Natural killer cell treated with Interleukin-12 subunit alpha and Interleukin-12 subunit beta and Interleukin-15 and Interleukin-18, amount 100 ng/mL, for 72 hours (primary cell): Measurements from ENCODE around the gene ADAMTS17. TPM values are rescaled to one million over a fixed set of nuclear protein-coding genes. Genes with fewer than 3 reads are reported as not detected.
A peak's percentile ranks its signal among the peaks of the same experiment; 100 is the strongest.

Experiments used
- ATAC-seq, 2 donors: fragments of 150-1000 bp; cut with Tn5 transposase in 1 of 2; sonication (Bioruptor Pico), chemical (Tn5 transposase) in 1 of 2; 2 replicates each; pipeline ENCODE4 v1.10.0; 2021
- DNase-seq: peaks from one replicate; pipeline ENCODE4 v3.0.0; 2022; ENCODE audit warnings: low spot score
- H3K27ac Mint-ChIP-seq, 2 donors: 1 replicate in 1 of 2; 2 replicates in 1 of 2; pipeline ENCODE4 v1.8.0; 2022; ENCODE audit warnings: mixed read lengths in 2 of 2, mild to moderate bottlenecking in 1 of 2, moderate library complexity in 1 of 2
- H3K27me3 Mint-ChIP-seq, 2 donors: 1 replicate in 1 of 2; 2 replicates in 1 of 2; pipeline ENCODE4 v1.8.0; 2022; ENCODE audit warnings: mixed read lengths in 2 of 2
- H3K36me3 Mint-ChIP-seq: one replicate; pipeline ENCODE4 v1.8.0; 2022; ENCODE audit warnings: mixed read lengths
- H3K4me1 Mint-ChIP-seq, 2 donors: 1 replicate in 1 of 2; 2 replicates in 1 of 2; pipeline ENCODE4 v1.8.0; 2022; ENCODE audit warnings: low read depth in 2 of 2, mixed read lengths in 2 of 2, mild to moderate bottlenecking in 1 of 2
- H3K4me3 Mint-ChIP-seq: one replicate; pipeline ENCODE4 v1.8.0; 2022; ENCODE audit warnings: mixed read lengths
- H3K9me3 Mint-ChIP-seq: 2 replicates; pipeline ENCODE4 v1.8.0; 2022; ENCODE audit warnings: mixed read lengths
- total RNA-seq, 2 donors: library from RNA; stranded (reverse); gene quantifications; one replicate each; pipeline ENCODE4 v1.2.3, GENCODE V29; 2022

The ADAMTS17 gene
- total RNA-seq, 2 donors from 2014 or later: 0.31 to 0.59 TPM

DNA sequence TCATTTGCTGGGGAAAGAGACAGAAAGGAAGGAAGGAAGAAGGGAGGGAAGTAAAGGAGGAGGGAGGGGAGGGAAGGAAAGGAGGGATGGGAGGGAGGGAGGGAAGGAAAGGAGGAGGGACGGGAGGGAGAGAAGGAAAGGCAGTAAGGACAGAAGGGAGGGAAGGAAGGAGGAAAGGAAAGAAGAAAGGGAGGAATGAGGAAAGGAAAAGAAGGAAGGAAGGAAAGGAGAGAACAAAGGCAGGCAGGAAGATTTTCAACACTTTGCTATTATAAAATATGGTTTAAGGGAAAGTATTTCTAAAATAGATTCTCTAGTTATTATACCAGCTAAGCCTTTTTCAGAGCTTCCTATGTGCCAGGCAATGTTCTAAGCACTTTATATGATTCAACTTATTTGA is 330.5 kb downstream of the ADAMTS17 start:
- Mint-ChIP-seq H3K4me3 (no peak overlapping the region), H3K9me3 (no peaks in the 10 kb centered on the region), H3K27me3 (peaks cover 10 to 35% of the 10 kb centered on the region in 2 donors), H3K36me3 (no peaks in the 10 kb centered on the region), H3K4me1 (no peaks in the 10 kb centered on the region), H3K27ac (no peak overlapping the region)
- DNase-seq (no peak), ATAC-seq (no peak)

GRCh38 chr15:100009372-100009771 is 332.4 kb downstream of the ADAMTS17 start:
- DNase-seq: no peak
- Mint-ChIP-seq H3K27ac (no peak overlapping the region), H3K4me3 (no peak overlapping the region), H3K9me3 (no peaks in the 10 kb centered on the region), H3K4me1 (no peaks in the 10 kb centered on the region), H3K36me3 (no peaks in the 10 kb centered on the region), H3K27me3 (peaks cover 7 to 20% of the 10 kb centered on the region in 2 donors)
- ATAC-seq: peak in 1 of 2 donors; percentile 19

- H3K4me1 Mint-ChIP-seq: no peaks in the 10 kb centered on the region
- no peak overlapping the region for H3K4me3 Mint-ChIP-seq
Measured at GRCh38 chr15:100008258-100008657, 333.5 kb downstream of the ADAMTS17 start.

DNA sequence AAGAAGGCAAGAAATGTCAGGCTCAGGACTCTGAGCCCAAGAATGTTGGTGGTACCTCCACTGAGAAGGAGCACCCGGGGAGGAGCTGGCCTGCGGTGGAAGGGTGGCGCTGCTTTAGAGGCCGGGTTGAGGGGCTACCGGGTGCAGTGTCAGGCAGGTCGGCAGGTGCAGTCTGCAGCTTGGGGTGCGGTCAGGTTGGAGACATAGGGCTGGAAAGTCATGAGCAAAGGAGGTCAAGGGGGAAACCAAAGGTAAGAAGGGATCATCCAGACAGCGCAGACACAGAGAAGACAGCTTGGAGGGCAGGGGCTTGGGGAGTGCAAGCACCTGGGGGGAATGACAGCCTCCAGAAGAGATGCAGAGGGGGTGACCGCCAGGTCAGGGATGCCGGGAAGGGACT is 334.2 kb downstream of the ADAMTS17 start:
- DNase-seq (no peak), ATAC-seq (peak in 1 of 2 donors; percentile 11)
- peaks cover 10% of the 10 kb centered on the region in 2 donors for H3K27me3 Mint-ChIP-seq
- no peak overlapping the region for H3K27ac Mint-ChIP-seq
- H3K4me1 Mint-ChIP-seq: no peaks in the 10 kb centered on the region
- H3K36me3 Mint-ChIP-seq: no peaks in the 10 kb centered on the region
- H3K4me3 Mint-ChIP-seq: no peak overlapping the region
- H3K9me3 Mint-ChIP-seq: no peaks in the 10 kb centered on the region

More at GRCh38 chr15:100008258-100008657, 333.5 kb downstream of the ADAMTS17 start:
- ATAC-seq (peak; percentile 24 to 26), DNase-seq (no peak)
- H3K27me3 Mint-ChIP-seq: peaks cover 10 to 16% of the 10 kb centered on the region in 2 donors
- no peak overlapping the region for H3K27ac Mint-ChIP-seq
- no peaks in the 10 kb centered on the region for H3K9me3 Mint-ChIP-seq
- no peaks in the 10 kb centered on the region for H3K36me3 Mint-ChIP-seq

- DNase-seq (no peak), ATAC-seq (no peak)
- Mint-ChIP-seq H3K27ac (no peak overlapping the region), H3K4me1 (no peaks in the 10 kb centered on the region), H3K27me3 (peaks cover 7% of the 10 kb centered on the region in 2 donors), H3K9me3 (no peaks in the 10 kb centered on the region), H3K36me3 (no peaks in the 10 kb centered on the region), H3K4me3 (no peak overlapping the region)
Measured at GRCh38 chr15:100005715-100006114, 336.1 kb downstream of the ADAMTS17 start.

GRCh38 chr15:100005013-100005412 is 336.8 kb downstream of the ADAMTS17 start:
- H3K4me1 Mint-ChIP-seq: no peaks in the 10 kb centered on the region
- no peaks in the 10 kb centered on the region for H3K36me3 Mint-ChIP-seq
- no peaks in the 10 kb centered on the region for H3K9me3 Mint-ChIP-seq
- ATAC-seq (no peak), DNase-seq (no peak)
- no peak overlapping the region for H3K27ac Mint-ChIP-seq
- H3K27me3 Mint-ChIP-seq: peaks cover 7% of the 10 kb centered on the region in 2 donors
- H3K4me3 Mint-ChIP-seq: no peak overlapping the region

- Mint-ChIP-seq H3K36me3 (no peaks in the 10 kb centered on the region), H3K4me1 (no peaks in the 10 kb centered on the region), H3K4me3 (no peak overlapping the region), H3K27ac (no peak overlapping the region), H3K27me3 (peaks cover 7 to 13% of the 10 kb centered on the region in 2 donors), H3K9me3 (no peaks in the 10 kb centered on the region)
- ATAC-seq: no peak
- DNase-seq: no peak
Measured at GRCh38 chr15:100002787-100003536, 338.8 kb downstream of the ADAMTS17 start.

DNA sequence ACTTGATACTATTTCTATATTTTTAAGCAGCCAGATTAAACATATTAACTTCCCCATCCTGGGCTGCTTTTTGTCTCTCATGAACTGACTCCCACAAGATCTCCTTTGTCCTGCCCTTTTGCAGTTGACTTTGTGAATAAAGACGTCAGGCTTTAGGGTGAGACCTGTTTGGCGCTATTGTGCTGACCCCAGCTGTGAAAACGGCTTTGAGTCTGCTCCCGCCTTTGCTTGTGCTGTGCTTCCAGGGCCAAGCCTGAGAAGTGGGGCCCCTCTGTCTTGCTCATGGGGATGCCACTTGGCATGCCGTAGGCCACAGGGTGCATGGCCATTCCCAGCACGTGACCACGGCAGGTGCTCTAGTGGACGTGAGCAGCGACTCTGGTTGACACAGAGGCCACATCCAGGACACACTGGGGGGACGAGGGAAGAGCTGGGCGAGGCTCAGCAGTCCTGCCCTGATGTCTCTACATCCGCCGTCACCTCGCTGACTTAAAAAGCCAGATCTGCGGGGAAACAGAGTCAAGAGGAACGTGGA is 339.6 kb downstream of the ADAMTS17 start:
- Mint-ChIP-seq H3K4me3 (no peak overlapping the region), H3K27ac (no peak overlapping the region), H3K4me1 (no peaks in the 10 kb centered on the region), H3K9me3 (no peaks in the 10 kb centered on the region), H3K27me3 (peaks cover 7 to 13% of the 10 kb centered on the region in 2 donors), H3K36me3 (no peaks in the 10 kb centered on the region)
- DNase-seq: no peak
- no peak for ATAC-seq

- no peak for ATAC-seq
- H3K4me3 Mint-ChIP-seq: no peak overlapping the region
- no peaks in the 10 kb centered on the region for H3K4me1 Mint-ChIP-seq
- peaks cover 7 to 13% of the 10 kb centered on the region in 2 donors for H3K27me3 Mint-ChIP-seq
- no peaks in the 10 kb centered on the region for H3K36me3 Mint-ChIP-seq
- no peak for DNase-seq
- H3K9me3 Mint-ChIP-seq: no peaks in the 10 kb centered on the region
- no peak overlapping the region for H3K27ac Mint-ChIP-seq
Measured at GRCh38 chr15:100001405-100001804, 340.4 kb downstream of the ADAMTS17 start.

DNA sequence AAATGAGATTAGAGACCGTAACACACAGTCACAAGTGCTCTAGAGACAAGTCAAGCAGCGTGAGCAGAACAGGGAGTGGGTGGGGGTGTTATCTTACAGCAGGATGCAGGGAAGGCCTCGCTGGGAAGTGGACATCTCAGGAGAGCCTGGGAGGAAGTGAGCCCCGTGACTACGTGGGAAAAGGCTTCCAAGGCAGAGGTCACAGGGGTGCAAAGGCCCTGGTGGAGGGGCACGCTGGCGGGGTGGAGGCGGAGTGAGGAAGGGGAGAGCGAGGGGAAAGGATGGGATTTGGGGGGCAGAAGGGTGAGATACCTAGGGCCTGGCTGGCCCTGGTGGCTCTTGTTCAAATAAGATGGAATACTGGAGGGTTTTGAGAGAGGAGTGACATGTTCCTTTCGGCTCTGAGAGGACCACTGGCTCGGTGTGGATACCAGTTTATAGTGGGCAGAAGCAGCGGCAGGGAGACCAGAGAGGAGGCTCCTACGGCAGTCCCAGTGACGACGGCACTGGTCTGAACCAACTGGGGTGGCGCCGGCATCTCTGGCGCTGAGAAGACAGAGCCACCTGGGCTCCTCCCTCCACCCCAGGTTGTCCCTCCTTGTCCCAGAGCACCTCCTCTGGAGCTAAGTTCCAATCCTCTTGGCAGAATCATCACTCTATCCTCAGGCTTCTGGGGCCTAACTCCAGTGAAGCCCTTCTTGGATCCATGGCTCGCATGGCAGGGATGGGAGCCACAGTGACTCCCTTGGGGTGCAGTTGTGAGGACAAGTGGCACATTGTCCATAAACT is 342.3 kb downstream of the ADAMTS17 start:
- DNase-seq (no peak), ATAC-seq (no peak)
- no peak overlapping the region for H3K4me3 Mint-ChIP-seq
- H3K36me3 Mint-ChIP-seq: no peaks in the 10 kb centered on the region
- peaks cover 11 to 13% of the 10 kb centered on the region in 2 donors for H3K27me3 Mint-ChIP-seq
- H3K27ac Mint-ChIP-seq: no peak overlapping the region
- no peaks in the 10 kb centered on the region for H3K4me1 Mint-ChIP-seq
- H3K9me3 Mint-ChIP-seq: no peaks in the 10 kb centered on the region

DNA sequence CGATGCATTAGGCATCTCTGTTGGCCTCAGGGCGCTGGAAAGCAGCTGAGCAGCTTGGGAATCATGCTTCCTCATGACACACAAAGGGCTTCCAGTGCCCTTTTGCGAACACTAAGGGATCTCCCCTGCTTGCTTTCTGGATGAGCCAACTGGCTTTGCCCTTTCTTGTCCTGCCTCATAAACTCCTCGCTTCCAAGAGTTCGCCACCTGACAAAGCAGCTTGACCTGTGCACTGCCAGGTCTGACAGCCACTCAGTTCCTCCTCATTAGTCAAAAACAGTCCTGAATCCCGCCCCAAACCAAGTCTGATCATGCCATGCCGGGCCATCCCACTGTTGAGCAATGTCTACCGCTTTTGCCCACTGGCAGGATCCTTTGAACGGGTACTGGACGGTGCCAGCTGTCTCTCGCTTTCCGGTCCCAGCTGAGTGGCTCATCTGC is 343.1 kb downstream of the ADAMTS17 start:
- Mint-ChIP-seq H3K36me3 (no peaks in the 10 kb centered on the region), H3K27me3 (peaks cover 11% of the 10 kb centered on the region in 2 donors), H3K9me3 (no peaks in the 10 kb centered on the region), H3K4me3 (no peak overlapping the region), H3K27ac (no peak overlapping the region), H3K4me1 (no peaks in the 10 kb centered on the region)
- DNase-seq (peak; percentile 42), ATAC-seq (no peak)

DNA sequence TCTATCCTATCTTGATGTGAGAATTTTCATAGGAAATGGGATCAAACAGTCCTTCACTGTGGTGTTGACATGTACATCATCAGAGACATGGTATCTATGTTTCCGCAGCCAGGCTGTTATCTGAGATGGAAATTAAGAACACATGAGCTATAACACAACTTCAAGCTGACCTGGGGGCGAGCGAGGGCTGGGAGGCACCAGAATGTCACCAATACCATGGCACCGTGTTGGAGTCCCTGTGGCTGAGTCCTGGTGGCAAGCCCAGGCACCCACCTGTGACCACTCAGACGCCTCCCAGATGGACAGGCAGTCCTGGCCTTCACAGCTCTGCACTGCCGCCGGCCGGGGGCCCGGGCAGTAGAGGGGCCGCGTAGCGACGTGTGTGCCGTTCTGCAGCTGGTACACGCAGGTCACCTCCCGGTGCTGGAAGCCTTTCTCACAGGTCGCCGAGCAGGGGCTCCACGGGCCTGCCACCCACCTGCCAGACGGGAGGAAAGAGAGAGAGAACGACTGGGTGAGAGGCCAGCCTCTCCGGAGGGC is 344.6 kb downstream of the ADAMTS17 start:
- DNase-seq (peak; percentile 57), ATAC-seq (no peak)
- Mint-ChIP-seq H3K27ac (no peak overlapping the region), H3K4me1 (no peaks in the 10 kb centered on the region), H3K27me3 (peaks cover 6 to 9% of the 10 kb centered on the region in 2 donors), H3K36me3 (no peaks in the 10 kb centered on the region), H3K4me3 (no peak overlapping the region), H3K9me3 (no peaks in the 10 kb centered on the region)

- Mint-ChIP-seq H3K4me1 (no peaks in the 10 kb centered on the region), H3K4me3 (no peak overlapping the region), H3K36me3 (no peaks in the 10 kb centered on the region), H3K27ac (no peak overlapping the region), H3K27me3 (peaks cover 6 to 9% of the 10 kb centered on the region in 2 donors), H3K9me3 (no peaks in the 10 kb centered on the region)
- DNase-seq (peak; percentile 34), ATAC-seq (no peak)
Measured at GRCh38 chr15:99996660-99997059, 345.1 kb downstream of the ADAMTS17 start.

- Mint-ChIP-seq H3K4me3 (no peak overlapping the region), H3K27ac (no peak overlapping the region), H3K27me3 (peaks cover 6 to 9% of the 10 kb centered on the region in 2 donors), H3K4me1 (no peaks in the 10 kb centered on the region), H3K36me3 (no peaks in the 10 kb centered on the region), H3K9me3 (no peaks in the 10 kb centered on the region)
- no peak for DNase-seq
- no peak for ATAC-seq
Measured at GRCh38 chr15:99995543-99995942, 346.2 kb downstream of the ADAMTS17 start.
